ENCODE results near the gene SCAF1.

DNA sequence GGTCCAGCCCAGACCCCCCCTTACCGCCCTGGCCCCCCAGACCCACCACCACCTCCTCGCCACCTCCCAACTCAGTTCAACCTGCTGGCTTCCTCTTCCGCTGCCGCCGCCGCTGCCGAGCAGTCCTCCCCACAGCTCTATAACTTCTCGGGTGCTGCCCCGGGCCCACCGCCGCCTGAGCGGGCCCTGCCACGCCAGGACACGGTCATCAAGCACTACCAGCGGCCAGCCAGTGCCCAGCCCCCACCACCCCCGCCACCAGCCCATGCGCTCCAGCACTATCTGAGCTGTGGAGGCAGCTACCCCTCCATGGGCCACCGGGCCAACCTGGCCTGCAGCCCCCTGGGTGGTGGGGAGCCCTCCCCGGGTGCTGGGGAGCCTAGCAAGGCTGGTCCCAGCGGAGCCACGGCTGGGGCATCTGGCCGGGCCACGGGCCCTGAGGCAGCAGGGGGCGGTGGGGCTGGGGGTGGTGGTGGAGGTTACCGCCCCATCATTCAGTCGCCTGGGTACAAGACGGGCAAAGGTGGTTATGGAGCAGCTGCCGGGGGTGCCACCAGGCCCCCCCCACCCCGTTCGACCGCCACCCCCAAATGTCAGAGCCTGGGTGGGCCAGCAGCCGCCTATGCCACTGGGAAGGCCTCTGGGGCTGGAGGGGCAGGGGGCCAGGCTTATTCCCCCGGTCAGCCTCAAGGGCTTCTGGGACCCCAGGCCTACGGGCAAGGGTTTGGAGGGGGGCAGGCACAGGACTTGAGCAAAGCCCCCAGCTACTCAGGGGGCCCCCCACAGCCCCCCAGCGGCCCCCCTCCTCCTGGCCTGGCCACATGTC, 46.8 kb upstream of the SCAF1 start:
- TF ChIP-seq POLR2AphosphoS5 (IDR thresholded peaks at IDR 0.05; ENCODE audit: low read depth, low read length) (no peak), POLR2A (IDR thresholded peaks at IDR 0.05; ENCODE audit: low read depth, low read length) (no peak), TAF1 (IDR thresholded peaks at IDR 0.05; ENCODE audit: borderline replicate concordance, low read depth, low read length) (no peak)

All from GM12892 (cell line).